Endothelial cell of umbilical vein (primary cell): Measurements from ENCODE around the gene TERT. TPM values are rescaled to one million over a fixed set of nuclear protein-coding genes. Genes with fewer than 3 reads are reported as not detected.

Experiments used
- BruUV-seq: library from RNA; stranded (reverse); fragments of 400-500 nt; replicated peaks from 2 replicates; lab custom pipeline; 2021; lab: Mats Ljungman, UMichigan
- CTCF ChIA-PET: fragments of 300-600, 350-600 bp; sonication (Branson Sonifier 250); formaldehyde crosslinking; loops from one replicate; lab custom pipeline; 2021; ENCODE audit warnings: antibody characterized with exemption, inconsistent platforms; lab: Charles Lee
- POLR2A ChIA-PET: fragments of 300-600, 350-600 bp; sonication (Branson Sonifier 250); formaldehyde crosslinking; loops from one replicate; lab custom pipeline; 2021; ENCODE audit warnings: antibody characterized with exemption, inconsistent platforms; lab: Charles Lee
- DNase-seq: peaks from one replicate; pipeline ENCODE4 v3.0.0-alpha.2; 2011; ENCODE audit warnings: low read depth, low spot score
- FAIRE-seq: peaks from 2 replicates; lab custom pipeline; 2011; peaks lifted over from hg19 to GRCh38; lab: Jason Lieb, UNC
- H2AFZ ChIP-seq: 2 replicates; pipeline ENCODE4 v1.6.0; 2012; ENCODE audit warnings: low read depth, low read length, control low read depth, inconsistent platforms
- H3K27ac ChIP-seq: 2 replicates; pipeline ENCODE4 v1.5.1; 2011; ENCODE audit warnings: low read depth, mild to moderate bottlenecking, control low read depth, low read length, moderate library complexity; ENCODE audit not compliant: insufficient read depth
- H3K27me3 ChIP-seq, 2 experiments: 2 replicates each; pipeline versions ENCODE4 v1.6.0 to v1.6.1; 2011; ENCODE audit warnings: low read length in 2 of 2, mixed read lengths in 1 of 2; ENCODE audit not compliant: control insufficient read depth in 2 of 2, insufficient read depth in 2 of 2
- H3K36me3 ChIP-seq, 2 experiments: 2 replicates in 1 of 2; 3 replicates in 1 of 2; pipeline ENCODE4 v1.5.1; 2011; ENCODE audit warnings: low read length in 2 of 2, mild to moderate bottlenecking in 1 of 2, moderate library complexity in 1 of 2; ENCODE audit not compliant: control insufficient read depth in 2 of 2, insufficient read depth in 2 of 2; ENCODE audit errors: extremely low read depth in 1 of 2
- H3K4me1 ChIP-seq: 3 replicates; pipeline ENCODE4 v1.5.1; 2011; ENCODE audit warnings: mild to moderate bottlenecking, low read length; ENCODE audit not compliant: control insufficient read depth, insufficient read depth; ENCODE audit errors: extremely low read depth
- H3K4me2 ChIP-seq: 2 replicates; pipeline ENCODE4 v1.6.1; 2011; ENCODE audit warnings: low read length, control low read depth, mixed read lengths; ENCODE audit not compliant: insufficient read depth
- H3K4me3 ChIP-seq, 3 experiments: fragments of 200-600 bp in 1 of 3; sonication (generic), shearing (Covaris generic) in 1 of 3; replicated peaks in 1 of 3; 2 replicates each; pipeline ENCODE4 v1.5.1; 2011 to 2016; ENCODE audit warnings: control low read depth in 3 of 3, low read length in 3 of 3, mild to moderate bottlenecking in 2 of 3, inconsistent platforms in 1 of 3, low read depth in 1 of 3, moderate library complexity in 1 of 3; ENCODE audit not compliant: insufficient read depth in 1 of 3
- H3K79me2 ChIP-seq: 2 replicates; pipeline ENCODE4 v1.6.0; 2012; ENCODE audit warnings: low read length, inconsistent platforms; ENCODE audit not compliant: control insufficient read depth, insufficient read depth
- H3K9ac ChIP-seq: replicated peaks from 2 replicates; pipeline ENCODE3; 2011; ENCODE audit warnings: low read length, control low read depth; ENCODE audit not compliant: insufficient read depth; ENCODE audit errors: extremely low read depth
- H3K9me1 ChIP-seq: replicated peaks from 3 replicates; pipeline ENCODE4 v1.6.0; 2011; ENCODE audit warnings: mild to moderate bottlenecking, low read length; ENCODE audit not compliant: control insufficient read depth, insufficient read depth; ENCODE audit errors: extremely low read depth
- H3K9me3 ChIP-seq: replicated peaks from 2 replicates; pipeline ENCODE4 v1.5.1; 2012; ENCODE audit warnings: low read length, inconsistent platforms; ENCODE audit not compliant: control insufficient read depth, insufficient read depth
- H4K20me1 ChIP-seq: replicated peaks from 2 replicates; pipeline ENCODE3; 2011; ENCODE audit warnings: mild to moderate bottlenecking, low read length; ENCODE audit not compliant: control insufficient read depth, insufficient read depth; ENCODE audit errors: extremely low read depth
- CTCF ChIP-seq, 2 donors: IDR thresholded peaks; 1 replicate in 1 of 2; 2 replicates in 1 of 2; pipeline ENCODE4 v1.5.1; 2011; ENCODE audit warnings: low read length in 2 of 2, mild to moderate bottlenecking in 2 of 2, moderate library complexity in 2 of 2, control low read depth in 1 of 2, inconsistent platforms in 1 of 2, low read depth in 1 of 2; ENCODE audit not compliant: insufficient read depth in 1 of 2; ENCODE audit errors: extremely low read depth in 1 of 2
- EZH2 ChIP-seq: IDR thresholded peaks from 2 replicates; pipeline ENCODE4 v1.6.1; 2012; ENCODE audit warnings: borderline replicate concordance, low read depth, mild to moderate bottlenecking, moderate library complexity, low read length, inconsistent platforms; ENCODE audit not compliant: severe bottlenecking
- FOS ChIP-seq: IDR thresholded peaks from 2 replicates; pipeline ENCODE4 v1.6.1; 2011; ENCODE audit warnings: mild to moderate bottlenecking, low read length, moderate library complexity, borderline replicate concordance; ENCODE audit not compliant: insufficient read depth
- GATA2 ChIP-seq: IDR thresholded peaks from 2 replicates; pipeline ENCODE4 v1.7.0; 2011; ENCODE audit warnings: low read depth, mild to moderate bottlenecking, moderate library complexity, mixed read lengths, low read length; ENCODE audit not compliant: insufficient read length, insufficient read depth
- JUN ChIP-seq: IDR thresholded peaks from 2 replicates; pipeline ENCODE4 v1.6.1; 2011; ENCODE audit warnings: borderline replicate concordance, low read depth; ENCODE audit not compliant: insufficient read length, insufficient read depth
- MYC ChIP-seq: IDR thresholded peaks from one replicate; pipeline ENCODE4 v1.6.1; 2011; ENCODE audit warnings: mild to moderate bottlenecking, low read depth, low read length
- POLR2A ChIP-seq: IDR thresholded peaks from 2 replicates; pipeline ENCODE4 v1.6.1; 2012; ENCODE audit warnings: low read depth, mild to moderate bottlenecking, control low read depth, low read length
- POLR2AphosphoS5 ChIP-seq: IDR thresholded peaks from 2 replicates; pipeline ENCODE4 v1.6.1; 2012; ENCODE audit warnings: low read depth, mild to moderate bottlenecking, control low read depth, low read length, moderate library complexity; ENCODE audit not compliant: insufficient read depth
- dilution Hi-C: fragments of 300-500 bp; cut with MboI; formaldehyde crosslinking; loops from one replicate; pipeline ENCODE4 v1.15.0; 2019; ENCODE audit warnings: low sequenced_read_pairs; ENCODE audit not compliant: extremely low pct_ligation_motif_present
- intact Hi-C: fragments of 100-400 bp; cut with micrococcal nuclease; formaldehyde crosslinking; loops from one replicate; pipeline ENCODE4 v1.10.0; 2022
- polyA plus RNA-seq, 4 experiments: library from polyadenylated mRNA; depleted of rRNA in 3 of 4; stranded (reverse) in 3 of 4; unstranded in 1 of 4; fragments of >200 nt; gene quantifications; 2 replicates each; pipeline versions ENCODE4 v1.2.1 to v1.2.3, GENCODE V29; 2011 to 2012; ENCODE audit warnings: missing spikeins in 1 of 4
- total RNA-seq: library from RNA; stranded (reverse); gene quantifications from 2 replicates; pipeline ENCODE4 v1.2.3, GENCODE V29; 2021
- TF ChIP-seq, protein P1 (sequence below): IDR thresholded peaks from 2 replicates; pipeline ENCODE4 v1.6.1; 2011; ENCODE audit not compliant: insufficient read depth, insufficient read length

The TERT gene
- total and polyA plus RNA-seq, 2 donors (not counting 3 experiments of a cell fraction or from before 2014, with no cell fraction given), result 0.04 TPM; not detected in 1

GRCh38 chr5:1244976-1245375, 49.9 kb downstream of the TERT start:
- Histone ChIP-seq H3K27ac (no peak overlapping the region), H3K9ac (no peak overlapping the region), H3K4me3 (no peak overlapping the region), H3K27me3 (peaks cover 0 to 3% of the 10 kb centered on the region in 2 experiments), H3K79me2 (no peaks in the 10 kb centered on the region), H2AFZ (no peak overlapping the region), H3K9me1 (no peaks in the 10 kb centered on the region), H3K4me2 (no peak overlapping the region), H3K4me1 (no peaks in the 10 kb centered on the region), H3K9me3 (no peaks in the 10 kb centered on the region), H4K20me1 (no peaks in the 10 kb centered on the region), H3K36me3 (no peaks in the 10 kb centered on the region)
- FAIRE-seq (no peak), DNase-seq (no peak)
- ChIA-PET POLR2A (no interaction called here), CTCF (no interaction called here)
- TF ChIP-seq POLR2AphosphoS5 (no peak), CTCF (IDR thresholded peaks at IDR 0.05; ENCODE audit: extremely low read depth in 1 of 2, insufficient read depth in 1 of 2, low read depth in 1 of 2, low read length in 2 of 2) (no peak), JUN (no peak), POLR2A (no peak), EZH2 (no peak), FOS (no peak), GATA2 (no peak), MYC (no peak)
- TF ChIP-seq, protein P1, sequence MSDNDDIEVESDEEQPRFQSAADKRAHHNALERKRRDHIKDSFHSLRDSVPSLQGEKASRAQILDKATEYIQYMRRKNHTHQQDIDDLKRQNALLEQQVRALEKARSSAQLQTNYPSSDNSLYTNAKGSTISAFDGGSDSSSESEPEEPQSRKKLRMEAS, result no peak
- no TSS peak for BruUV-seq
- intact Hi-C loops (no loop called here), dilution Hi-C loops (no loop called here)
